ENCODE results near the gene PBX2.
"Not testable (repeated sequence)": the region's sequence is repeated elsewhere in the genome, so short reads cannot be mapped to it uniquely, and the experiment has no call there.

Gene PBX2

DNA sequence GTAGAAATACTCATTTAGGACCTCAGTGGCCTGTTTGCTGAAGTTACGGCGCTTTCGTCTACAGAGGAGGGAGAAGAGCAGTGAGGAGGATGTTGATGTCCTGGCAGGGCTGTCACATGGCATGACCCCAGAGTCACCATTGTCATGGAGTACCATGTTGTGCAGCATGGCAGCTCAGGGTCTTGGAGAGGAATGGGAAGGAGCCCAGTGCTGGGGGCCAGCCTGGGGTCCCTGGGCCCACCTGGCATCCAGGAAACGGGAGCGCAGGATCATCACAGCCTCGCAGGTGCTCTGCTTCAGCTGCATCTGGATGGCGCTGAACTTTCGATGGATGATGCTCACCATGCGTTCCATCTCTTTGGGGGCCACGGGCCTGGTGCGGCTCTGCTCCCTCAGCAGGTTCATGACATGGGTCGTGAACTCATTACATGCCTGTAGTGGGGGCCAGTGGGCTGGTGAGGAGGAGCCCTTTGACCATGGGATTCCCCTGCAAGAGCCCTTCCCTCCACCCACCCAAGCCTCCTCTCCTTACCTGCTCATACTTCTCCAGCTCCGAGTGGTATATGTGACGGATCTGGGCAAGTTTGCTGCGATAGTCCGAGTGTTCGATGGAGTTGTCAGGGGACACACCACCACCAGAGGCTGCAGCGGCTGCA lies 2.1 kb downstream of the PBX2 start:
- not testable (repeated sequence) for DNase-seq (ENCODE audit: low read depth in 2 of 2, low spot score in 1 of 2)

GRCh38 chr6:32187009-32187709 lies 2.8 kb downstream of the PBX2 start:
- DNase-seq (ENCODE audit: low read depth in 2 of 2, low spot score in 1 of 2) = no peak

GRCh38 chr6:32186151-32186840 lies 3.7 kb downstream of the PBX2 start:
- not testable (repeated sequence) for DNase-seq (ENCODE audit: low read depth in 2 of 2, low spot score in 1 of 2)

- peak in 1 of 2 donors; percentile 35 for DNase-seq (ENCODE audit: low read depth in 2 of 2, low spot score in 1 of 2)
Observed at GRCh38 chr6:32185681-32186131, 4.3 kb downstream of the PBX2 start.

- DNase-seq (ENCODE audit: low read depth in 2 of 2, low spot score in 1 of 2) = no peak
Observed at GRCh38 chr6:32184084-32184640, 5.8 kb downstream of the PBX2 start, which contains the start of gene AGER. TSS of gene AGER (minus strand) at chr6:32184253. CDS start at chr6:32184222, 31 bp downstream.

DNA sequence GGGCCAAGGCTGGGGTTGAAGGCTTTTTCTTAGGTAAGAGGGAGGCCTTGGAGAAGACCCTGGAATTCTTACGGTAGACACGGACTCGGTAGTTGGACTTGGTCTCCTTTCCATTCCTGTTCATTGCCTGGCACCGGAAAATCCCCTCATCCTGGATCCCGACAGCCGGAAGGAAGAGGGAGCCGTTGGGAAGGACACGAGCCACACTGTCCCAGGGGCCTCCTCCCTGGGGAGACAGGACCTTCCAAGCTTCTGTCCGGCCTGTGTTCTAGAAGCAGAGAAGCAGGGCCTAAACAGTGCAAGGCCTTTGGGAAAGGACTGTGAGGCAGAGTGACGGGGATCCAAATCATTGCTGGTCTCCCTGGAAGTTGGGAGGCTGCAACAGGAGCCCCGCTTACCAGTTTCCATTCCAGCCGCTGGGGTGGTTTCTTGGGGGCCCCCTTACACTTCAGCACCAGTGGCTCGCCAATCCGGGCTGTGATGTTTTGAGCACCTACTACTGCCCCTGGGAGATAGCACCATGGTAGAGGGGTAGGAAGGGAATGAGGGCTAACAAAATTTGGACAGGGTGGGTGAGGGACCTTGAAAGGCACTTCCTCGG lies 6.4 kb downstream of the PBX2 start:
- DNase-seq (ENCODE audit: low read depth in 2 of 2, low spot score in 1 of 2) = no peak

DNA sequence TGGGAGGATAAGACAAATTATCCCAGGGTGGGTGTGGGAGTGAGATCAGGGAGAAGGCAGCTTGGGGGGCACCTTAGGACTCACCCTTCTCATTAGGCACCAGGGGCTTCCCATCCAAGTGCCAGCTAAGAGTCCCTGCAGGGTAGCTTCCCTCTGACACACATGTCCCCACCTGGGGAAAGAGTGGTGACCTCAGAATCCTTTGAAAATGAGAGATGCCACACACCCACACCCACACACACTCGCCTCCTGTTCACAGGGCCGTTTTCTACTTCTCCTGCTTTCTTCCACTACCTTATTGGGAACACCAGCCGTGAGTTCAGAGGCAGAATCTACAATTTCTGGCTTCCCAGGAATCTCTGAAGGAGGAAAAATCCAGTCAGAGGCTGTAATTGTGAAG lies 7.0 kb downstream of the PBX2 start:
- DNase-seq (ENCODE audit: low read depth in 2 of 2, low spot score in 1 of 2) = no peak

- no peak for DNase-seq (ENCODE audit: low read depth in 2 of 2, low spot score in 1 of 2)
Observed at GRCh38 chr6:32182555-32182981, 7.4 kb downstream of the PBX2 start.

- DNase-seq (ENCODE audit: low read depth in 2 of 2, low spot score in 1 of 2) = no peak
Observed at GRCh38 chr6:32181915-32182529, 8.0 kb downstream of the PBX2 start.

GRCh38 chr6:32181148-32181702 lies 8.8 kb downstream of the PBX2 start:
- DNase-seq (ENCODE audit: low read depth in 2 of 2, low spot score in 1 of 2) = no peak

- DNase-seq (ENCODE audit: low read depth in 2 of 2, low spot score in 1 of 2) = no peak
Observed at GRCh38 chr6:32179766-32180405, 10.1 kb downstream of the PBX2 start.

DNA sequence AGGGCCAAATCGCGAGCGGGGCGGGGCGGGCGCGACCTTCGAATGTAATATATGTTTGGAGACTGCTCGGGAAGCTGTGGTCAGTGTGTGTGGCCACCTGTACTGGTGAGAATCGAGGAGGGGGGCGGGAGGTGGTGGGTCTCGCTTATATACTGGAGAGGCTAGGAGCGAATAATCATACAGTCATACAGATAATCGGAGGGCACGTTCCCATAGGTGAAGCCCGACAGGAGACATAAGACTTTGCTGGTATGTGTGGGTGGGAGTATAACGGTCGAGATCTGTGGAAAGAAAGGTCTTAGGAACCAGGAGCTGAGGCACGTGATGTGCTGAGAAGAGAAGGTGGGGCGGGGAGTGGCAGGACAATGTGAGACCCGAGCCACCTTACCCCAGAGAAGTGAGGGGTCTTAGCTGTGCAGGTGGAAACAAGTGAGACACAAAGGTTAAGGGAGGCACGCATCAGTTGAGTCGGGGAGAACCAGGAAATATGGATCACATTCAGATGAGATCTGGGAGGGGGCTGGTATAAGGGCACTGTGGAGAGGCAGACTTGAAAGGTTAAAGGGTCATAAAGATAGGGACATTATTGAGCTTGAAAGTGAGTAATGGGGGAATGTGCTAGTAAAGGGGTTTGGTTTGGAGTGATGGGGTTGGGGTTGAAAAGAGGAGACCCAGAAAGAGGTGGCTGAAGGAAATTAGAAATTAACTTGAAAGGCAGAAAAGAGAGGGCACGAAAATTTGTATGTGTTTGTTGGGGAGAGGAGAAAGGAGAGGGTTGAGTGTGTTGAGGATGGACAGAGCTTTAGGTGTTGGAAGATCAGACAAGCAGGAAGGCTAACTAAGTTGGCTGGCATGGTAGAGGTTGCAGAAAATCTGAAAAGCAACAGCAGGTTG lies 11.2 kb downstream of the PBX2 start:
- DNase-seq (ENCODE audit: low read depth in 2 of 2, low spot score in 1 of 2) = no peak

DNA sequence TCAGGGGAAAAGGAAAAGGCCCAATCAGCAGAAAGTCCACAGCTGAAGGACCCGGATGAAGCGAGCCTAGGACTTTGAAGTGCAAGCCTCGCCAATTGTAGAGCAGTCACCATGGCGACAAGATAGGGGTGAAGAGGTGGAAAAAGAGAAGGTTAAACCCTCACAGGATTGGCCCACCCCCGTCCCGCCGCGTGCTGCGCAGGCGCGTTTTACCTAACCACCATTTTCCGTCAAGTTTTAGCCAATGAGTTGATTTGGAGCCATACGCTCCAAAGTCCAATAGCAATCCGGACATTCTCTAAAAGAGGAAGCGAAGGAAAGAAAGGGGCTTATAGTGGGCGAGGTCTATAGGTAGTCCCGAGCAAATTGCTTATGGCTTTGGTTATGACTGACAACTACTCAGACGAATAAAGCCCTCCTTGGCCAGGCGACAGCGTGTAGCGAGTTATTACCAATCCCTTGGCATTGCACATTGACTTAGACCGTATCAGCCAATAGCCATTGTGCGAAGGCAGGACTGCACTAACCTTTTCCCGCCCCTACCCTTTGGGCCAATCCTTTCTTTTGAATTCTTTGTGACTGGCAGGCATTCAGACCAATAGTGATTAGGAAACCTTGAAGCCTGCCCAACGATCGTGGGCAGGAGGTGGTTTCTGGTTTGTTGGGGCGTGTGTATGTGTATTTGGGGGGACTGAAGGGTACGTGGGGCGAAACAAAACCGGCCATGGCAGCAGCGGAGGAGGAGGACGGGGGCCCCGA lies 12.0 kb downstream of the PBX2 start, which contains the start of gene RNF5:
RNF5 (plus strand) TSS at position 618 of the 759 bp plus-strand sequence; CDS start at position 725, 107 bp downstream.
- peak; percentile 79 to 87 for DNase-seq (ENCODE audit: low read depth in 2 of 2, low spot score in 1 of 2)

DNA sequence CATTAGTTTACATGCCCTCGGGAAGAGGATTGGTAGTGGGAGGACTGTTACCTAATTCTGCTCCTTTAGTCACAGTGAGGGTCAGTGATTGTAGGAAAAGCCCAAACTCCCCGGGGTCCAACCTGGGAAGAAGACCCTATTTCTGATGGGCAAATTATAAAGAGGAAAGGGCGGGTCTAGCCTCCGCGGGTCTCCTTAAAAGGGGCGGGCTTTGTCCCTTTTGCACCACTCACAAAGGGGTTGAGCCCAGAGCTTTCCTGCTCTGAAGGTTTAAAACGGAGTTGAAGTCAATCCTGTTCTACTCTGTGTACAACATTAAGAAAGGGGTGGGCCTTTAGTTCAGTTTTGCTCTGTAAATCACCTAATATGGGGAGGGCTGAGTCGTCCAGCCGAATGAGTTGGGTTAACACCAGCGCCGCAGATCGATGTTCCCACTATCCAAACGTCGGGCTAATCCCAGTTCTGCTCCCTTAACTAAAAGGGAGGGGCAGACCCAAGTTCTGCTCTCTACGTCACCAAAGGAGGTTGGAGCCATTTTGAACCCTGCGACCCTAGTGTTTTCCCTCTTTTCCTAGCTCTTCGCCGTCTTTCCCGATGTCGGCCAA lies 12.7 kb downstream of the PBX2 start:
- no peak for DNase-seq (ENCODE audit: low read depth in 2 of 2, low spot score in 1 of 2)

DNA sequence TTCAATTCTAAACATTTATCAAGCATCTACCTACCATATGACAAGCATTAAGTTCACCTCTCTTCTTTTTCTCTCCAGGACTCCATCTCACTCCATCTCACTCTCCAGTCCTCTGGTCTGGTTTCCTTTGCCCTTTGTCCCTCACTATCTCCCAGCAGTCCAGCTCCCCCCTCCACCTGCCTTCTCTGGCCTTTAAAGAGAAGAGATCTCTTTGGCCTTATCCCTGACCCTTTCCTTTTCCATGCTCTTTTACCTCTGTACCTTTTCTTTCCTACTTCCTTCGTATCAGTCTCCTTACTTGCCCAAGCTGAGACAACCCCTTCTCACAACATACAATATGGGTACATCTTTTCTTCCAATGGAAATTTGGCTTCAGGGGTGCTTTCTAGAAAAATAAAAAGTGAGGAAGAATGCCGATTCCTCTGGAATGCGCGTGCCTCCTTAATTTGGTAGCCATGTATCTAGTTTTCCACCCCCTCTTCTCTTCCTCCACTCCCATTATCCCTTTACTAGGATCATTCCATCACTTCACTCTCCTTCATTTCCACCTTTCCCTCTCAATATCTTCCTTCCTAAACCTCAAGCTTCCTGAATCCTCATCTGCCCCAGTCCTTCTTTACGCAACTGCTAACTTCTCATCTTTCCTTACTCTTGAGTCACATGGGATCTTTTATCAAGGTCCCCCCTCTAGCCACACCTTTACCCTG lies 13.4 kb downstream of the PBX2 start:
- no peak for DNase-seq (ENCODE audit: low read depth in 2 of 2, low spot score in 1 of 2)

- DNase-seq (ENCODE audit: low read depth in 2 of 2, low spot score in 1 of 2) = peak; percentile 86 to 92
Observed at GRCh38 chr6:32175711-32176475, 14.1 kb downstream of the PBX2 start, which contains the start of gene AGPAT1. TSS of gene AGPAT1 (minus strand) at chr6:32176084. CDS start at chr6:32171496, 4,588 bp downstream.

Data from stimulated activated CD8-positive, alpha-beta memory T cell treated with anti-CD3 and anti-CD28 coated beads, Interleukin-4, amount 100 ng/mL, for 1 hour (primary cell).